GM12878 (cell line): Measurements from ENCODE around the gene METTL23. TPM values are rescaled to one million over a fixed set of nuclear protein-coding genes. Genes with fewer than 3 reads are reported as not detected.

Experiments used
- ATAC-seq: fragments of 200-7000 bp; cut with Tn5 transposase; 3 replicates; pipeline ENCODE4 v1.9.1; 2020; ENCODE audit warnings: mild to moderate bottlenecking, moderate library complexity
- BruUV-seq: library from RNA; stranded (reverse); fragments of 400-500 nt; replicated peaks from 2 replicates; lab custom pipeline; 2021; lab: Mats Ljungman, UMichigan
- CTCF ChIA-PET: fragments of 300-600 bp; sonication (Branson Sonifier 250); formaldehyde crosslinking; extraction: SDS; loops from one replicate; lab custom pipeline; 2021; ENCODE audit warnings: inconsistent platforms; lab: Yijun Ruan, JAX
- POLR2A ChIA-PET: fragments of 350-600 bp; formaldehyde crosslinking; extraction: SDS; loops from one replicate; lab custom pipeline; 2021; ENCODE audit warnings: inconsistent platforms; lab: Charles Lee
- RAD21 ChIA-PET: fragments of 300-600 bp; sonication (Branson Sonifier 250); formaldehyde crosslinking; loops from one replicate; lab custom pipeline; 2023; ENCODE audit warnings: antibody characterized with exemption; ENCODE audit not compliant: unreplicated experiment; lab: Charles Lee
- SMC1A ChIA-PET: fragments of 300-600 bp; sonication (Branson Sonifier 250); formaldehyde crosslinking; loops from one replicate; lab custom pipeline; 2023; ENCODE audit not compliant: unreplicated experiment, uncharacterized antibody; lab: Charles Lee
- DNase-seq: peaks from one replicate; pipeline ENCODE4 v3.0.0-alpha.2; 2011; ENCODE audit warnings: low read depth, low spot score
- FAIRE-seq: peaks from 3 replicates; lab custom pipeline; 2011; peaks lifted over from hg19 to GRCh38; lab: Jason Lieb, UNC
- H2AFZ ChIP-seq: 2 replicates; pipeline ENCODE4 v1.6.0; 2011; ENCODE audit warnings: low read depth, low read length, control low read depth; ENCODE audit not compliant: control insufficient read depth
- H3K27ac ChIP-seq: 2 replicates; pipeline ENCODE4 v1.5.1; 2011; ENCODE audit warnings: control low read depth; ENCODE audit not compliant: control insufficient read depth, insufficient read depth
- H3K27me3 ChIP-seq, 2 experiments: replicated peaks in 1 of 2; 2 replicates each; pipeline versions ENCODE4 v1.6.0 to v1.6.1; 2011; ENCODE audit warnings: low read length in 1 of 2; ENCODE audit not compliant: control insufficient read depth in 2 of 2, insufficient read depth in 2 of 2
- H3K36me3 ChIP-seq, 2 experiments: 2 replicates each; pipeline ENCODE4 v1.5.1; 2011; ENCODE audit warnings: low read length in 1 of 2; ENCODE audit not compliant: control insufficient read depth in 2 of 2, insufficient read depth in 2 of 2
- H3K4me1 ChIP-seq: 2 replicates; pipeline ENCODE4 v1.6.1; 2011; ENCODE audit warnings: mild to moderate bottlenecking, low read length, moderate library complexity, mixed read lengths; ENCODE audit not compliant: control insufficient read depth, insufficient read depth
- H3K4me2 ChIP-seq: 2 replicates; pipeline ENCODE4 v1.6.0; 2011; ENCODE audit warnings: control low read depth; ENCODE audit not compliant: control insufficient read depth, insufficient read depth
- H3K4me3 ChIP-seq: fragments of 200-600 bp; sonication (generic); 2 replicates; pipeline ENCODE4 v1.5.1; 2016
- H3K79me2 ChIP-seq: 2 replicates; pipeline ENCODE4 v1.6.0; 2011; ENCODE audit warnings: low read length; ENCODE audit not compliant: control insufficient read depth, insufficient read depth
- H3K9ac ChIP-seq: 2 replicates; pipeline ENCODE4 v1.8.0; 2011; ENCODE audit warnings: low read length, control low read depth, mixed read lengths; ENCODE audit not compliant: control insufficient read depth, insufficient read depth
- H3K9me3 ChIP-seq: replicated peaks from 3 replicates; pipeline ENCODE4 v1.5.1; 2011; ENCODE audit warnings: mild to moderate bottlenecking, low read length; ENCODE audit not compliant: control insufficient read depth, insufficient read depth
- H4K20me1 ChIP-seq: 2 replicates; pipeline ENCODE4 v1.6.0; 2011; ENCODE audit not compliant: control insufficient read depth, insufficient read depth
- ASH2L ChIP-seq: fragments of 300-600, 200-600 bp; sonication (generic); IDR thresholded peaks from 2 replicates; pipeline ENCODE4 v1.6.1; 2017; ENCODE audit warnings: low read depth, mild to moderate bottlenecking, borderline replicate concordance
- BMI1 ChIP-seq: fragments of 450-650 bp; IDR thresholded peaks from 2 replicates; pipeline ENCODE4 v1.6.1; 2016; ENCODE audit warnings: mild to moderate bottlenecking, moderate library complexity, borderline replicate concordance
- CREB1 ChIP-seq: IDR thresholded peaks from 2 replicates; pipeline ENCODE4 v1.6.1; 2012; ENCODE audit warnings: low read depth, mild to moderate bottlenecking, inconsistent platforms
- CREM ChIP-seq: IDR thresholded peaks from 2 replicates; pipeline ENCODE4 v1.6.1; 2014; ENCODE audit warnings: antibody characterized with exemption, low read depth
- EED ChIP-seq: sonication (generic); IDR thresholded peaks from 2 replicates; pipeline ENCODE4 v1.6.1; 2016; ENCODE audit warnings: antibody characterized with exemption, low read depth
- EZH2 ChIP-seq: IDR thresholded peaks from 2 replicates; pipeline ENCODE4 v1.6.1; 2012; ENCODE audit warnings: low read depth, mild to moderate bottlenecking, control low read depth, inconsistent platforms, low read length, borderline replicate concordance; ENCODE audit not compliant: control insufficient read depth
- GABPA ChIP-seq: IDR thresholded peaks from 2 replicates; pipeline ENCODE4 v1.6.1; 2014; ENCODE audit warnings: antibody characterized with exemption, low read depth, mild to moderate bottlenecking, inconsistent platforms
- MXI1 ChIP-seq: fragments of 150-350 bp; IDR thresholded peaks from 2 replicates; pipeline ENCODE4 v1.6.1; 2011; ENCODE audit warnings: low read depth, mild to moderate bottlenecking, inconsistent platforms, low read length, improper control_type of control experiment
- RAD51 ChIP-seq: fragments of 450-650 bp; IDR thresholded peaks from 2 replicates; pipeline ENCODE4 v1.6.1; 2016; ENCODE audit warnings: moderate library complexity, mild to moderate bottlenecking, inconsistent platforms
- YY1 ChIP-seq: IDR thresholded peaks from 2 replicates; pipeline ENCODE4 v1.6.1; 2011; ENCODE audit warnings: low read depth, mild to moderate bottlenecking, low read length
- ZNF384 ChIP-seq: IDR thresholded peaks from 2 replicates; pipeline ENCODE4 v1.6.1; 2012; ENCODE audit warnings: low read depth, mild to moderate bottlenecking, low read length, improper control_type of control experiment, borderline replicate concordance
- ZNF622 ChIP-seq: fragments of 450-650 bp; IDR thresholded peaks from 2 replicates; pipeline ENCODE4 v1.6.1; 2017; ENCODE audit warnings: mild to moderate bottlenecking, inconsistent platforms
- WGBS: methylation state at CpG from one replicate; pipeline ENCODE4 v1.1.6; 2016; ENCODE audit warnings: low lambda C conversion rate; ENCODE audit not compliant: insufficient replicate concordance, insufficient coverage; ENCODE audit errors: missing lambda C conversion rate; 5-methylcytosine and 5-hydroxymethylcytosine counted together
- in situ Hi-C: fragments of 300-500 bp; cut with MboI; formaldehyde crosslinking; loops from 9 replicates; pipeline ENCODE4 v1.14.3; 2018; ENCODE audit warnings: mixed read lengths
- intact Hi-C: fragments of 100-400 bp; cut with micrococcal nuclease; formaldehyde crosslinking; loops from one replicate; pipeline ENCODE4 v1.14.2; 2022; ENCODE audit not compliant: unreplicated experiment
- polyA plus RNA-seq, 11 experiments: library from polyadenylated mRNA; depleted of rRNA in 4 of 11; unstranded in 6 of 11; stranded (reverse) in 5 of 11; fragments of >200 nt; fragmentation: Nextera tagmentation in 4 of 11; fragmentation: Illumina TruSeq in 1 of 11; extraction: Ambion mirVana in 4 of 11; extraction: Trizol in 1 of 11; gene quantifications; 1 replicate in 1 of 11; 2 replicates in 10 of 11; pipeline versions ENCODE4 v1.2.1 to v1.2.3, GENCODE V29; 2011 to 2016; ENCODE audit warnings: inconsistent platforms in 2 of 11, missing spikeins in 2 of 11, low read depth in 1 of 11
- total RNA-seq, 4 experiments: library from RNA; depleted of rRNA in 3 of 4; stranded (reverse); fragments of >200 nt in 3 of 4; fragmentation: Illumina TruSeq in 1 of 4; extraction: Trizol in 1 of 4; gene quantifications; 2 replicates each; pipeline versions ENCODE4 v1.2.1 to v1.2.3, GENCODE V29; 2013 to 2021
- TF ChIP-seq, protein P1 (sequence below): fragments of 450-650 bp; conservative IDR thresholded peaks from 2 replicates; pipeline ENCODE4 v1.6.1; 2017; ENCODE audit warnings: mild to moderate bottlenecking, moderate library complexity

METTL23 gene
- total and polyA plus RNA-seq, 10 of the 15 experiments (the other 5 are each of a cell fraction or from before 2014, with no cell fraction given), result 25.6 to 61.5 (median 30.9) TPM

GRCh38 chr17:76752006-76752405 is 25.4 kb downstream of the METTL23 start (continued):
- TF ChIP-seq, protein P1, sequence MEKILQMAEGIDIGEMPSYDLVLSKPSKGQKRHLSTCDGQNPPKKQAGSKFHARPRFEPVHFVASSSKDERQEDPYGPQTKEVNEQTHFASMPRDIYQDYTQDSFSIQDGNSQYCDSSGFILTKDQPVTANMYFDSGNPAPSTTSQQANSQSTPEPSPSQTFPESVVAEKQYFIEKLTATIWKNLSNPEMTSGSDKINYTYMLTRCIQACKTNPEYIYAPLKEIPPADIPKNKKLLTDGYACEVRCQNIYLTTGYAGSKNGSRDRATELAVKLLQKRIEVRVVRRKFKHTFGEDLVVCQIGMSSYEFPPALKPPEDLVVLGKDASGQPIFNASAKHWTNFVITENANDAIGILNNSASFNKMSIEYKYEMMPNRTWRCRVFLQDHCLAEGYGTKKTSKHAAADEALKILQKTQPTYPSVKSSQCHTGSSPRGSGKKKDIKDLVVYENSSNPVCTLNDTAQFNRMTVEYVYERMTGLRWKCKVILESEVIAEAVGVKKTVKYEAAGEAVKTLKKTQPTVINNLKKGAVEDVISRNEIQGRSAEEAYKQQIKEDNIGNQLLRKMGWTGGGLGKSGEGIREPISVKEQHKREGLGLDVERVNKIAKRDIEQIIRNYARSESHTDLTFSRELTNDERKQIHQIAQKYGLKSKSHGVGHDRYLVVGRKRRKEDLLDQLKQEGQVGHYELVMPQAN, result no peak
- no peak for TF ChIP-seq CREM
- TF ChIP-seq BMI1, result no peak
- no peak for TF ChIP-seq EED
- no peak for TF ChIP-seq RAD51
- no peak for TF ChIP-seq EZH2

DNA sequence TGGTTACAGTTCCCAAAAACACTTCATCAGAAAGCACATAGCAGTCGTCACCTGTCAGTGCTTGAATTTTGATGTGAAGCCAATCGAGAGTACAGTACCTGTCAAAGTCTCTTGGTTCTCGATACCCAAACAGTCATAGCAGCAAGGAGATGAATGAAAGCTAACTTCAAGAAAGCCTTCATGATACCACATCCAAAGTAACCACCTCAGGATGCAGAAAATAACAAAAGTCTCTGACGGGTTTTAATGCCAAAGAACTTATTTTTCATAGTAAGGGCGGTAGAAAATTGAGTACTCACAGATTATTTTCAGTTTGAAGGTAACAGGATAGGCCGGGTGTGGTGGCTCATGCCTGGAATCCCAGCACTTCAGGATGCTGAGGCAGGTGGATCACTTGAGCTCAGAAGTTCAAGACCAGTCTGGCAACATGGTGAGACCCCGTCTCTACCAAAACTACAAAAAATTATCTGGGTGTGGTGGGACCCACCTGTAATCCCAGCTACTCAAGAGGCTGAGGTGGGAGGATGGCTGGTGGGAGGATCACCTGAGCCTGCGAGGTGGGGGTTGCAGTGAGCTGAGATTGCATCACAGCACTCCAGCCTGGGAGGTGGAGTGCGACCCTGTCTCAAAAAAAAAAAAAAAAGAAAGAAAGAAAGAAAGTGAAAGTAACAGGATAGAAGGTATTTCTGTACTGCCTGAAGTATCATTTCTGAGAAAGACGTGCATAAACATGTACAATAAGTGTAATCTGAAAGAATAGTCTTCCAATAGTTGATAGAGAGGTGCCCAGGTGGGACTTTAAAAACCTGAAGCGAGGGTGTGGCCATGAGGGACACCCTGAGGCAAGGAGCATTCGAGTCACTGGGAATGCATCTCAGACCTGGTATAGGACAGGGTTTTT is 26.7 kb downstream of the METTL23 start:
- Histone ChIP-seq H3K27me3 (no peaks in the 10 kb centered on the region), H3K9me3 (no peaks in the 10 kb centered on the region), H3K4me1 (no peaks in the 10 kb centered on the region; the same call in 1 of the 2 replicates), H3K36me3 (peaks cover 0 to 13% of the 10 kb centered on the region in 2 experiments; a peak in 2 of 4 replicates), H3K4me3 (no peak overlapping the region), H3K4me2 (no peak overlapping the region), H3K27ac (no peak overlapping the region), H3K9ac (no peak overlapping the region), H4K20me1 (no peaks in the 10 kb centered on the region), H2AFZ (peak overlapping the region; percentile 50), H3K79me2 (no peaks in the 10 kb centered on the region)
- ChIA-PET SMC1A (interaction anchor here (1.0 kb wide), 1 partner anchor 10 kb away, joined by 4 read pairs; no protein-coding TSS in a partner anchor), RAD21 (no interaction called here), CTCF (interaction anchor here (0.6 kb wide), 1 partner anchor 9 kb away, joined by 3 read pairs; no protein-coding TSS in a partner anchor), POLR2A (interaction anchor here (0.6 kb wide), 1 partner anchor 325 kb away, joined by 4 read pairs; no protein-coding TSS in a partner anchor)
- DNase-seq, result no peak
- intact Hi-C loops (no loop called here), in situ Hi-C loops (no loop called here)
- WGBS, result 75% methylated on average over 12 of the region's 12 CpGs
- no TSS peak for BruUV-seq
- no peak; the same call in 2 of the 3 replicates for ATAC-seq
- TF ChIP-seq ZNF622, result no peak
- no peak for TF ChIP-seq ASH2L
- TF ChIP-seq YY1, result no peak
- TF ChIP-seq CREB1, result no peak
- no peak for TF ChIP-seq MXI1
- TF ChIP-seq GABPA, result no peak
- TF ChIP-seq ZNF384, result peak; percentile 56; the same call in 1 of the 2 replicates
- FAIRE-seq, result no peak
